NCI-H1694 treated with DMSO at 0.1 percent for 48 hours (cell line): ENCODE measurements around the gene TMEM225B.
"Not testable (repeated sequence)": the region's sequence is repeated elsewhere in the genome, so short reads cannot be mapped to it uniquely, and the experiment has no call there.

Source experiments
- DNase-seq: peaks from one replicate; lab custom pipeline; 2025; lab: John Stamatoyannopoulos, UW

The TMEM225B gene, protein sequence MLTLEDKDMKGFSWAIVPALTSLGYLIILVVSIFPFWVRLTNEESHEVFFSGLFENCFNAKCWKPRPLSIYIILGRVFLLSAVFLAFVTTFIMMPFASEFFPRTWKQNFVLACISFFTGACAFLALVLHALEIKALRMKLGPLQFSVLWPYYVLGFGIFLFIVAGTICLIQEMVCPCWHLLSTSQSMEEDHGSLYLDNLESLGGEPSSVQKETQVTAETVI

DNA sequence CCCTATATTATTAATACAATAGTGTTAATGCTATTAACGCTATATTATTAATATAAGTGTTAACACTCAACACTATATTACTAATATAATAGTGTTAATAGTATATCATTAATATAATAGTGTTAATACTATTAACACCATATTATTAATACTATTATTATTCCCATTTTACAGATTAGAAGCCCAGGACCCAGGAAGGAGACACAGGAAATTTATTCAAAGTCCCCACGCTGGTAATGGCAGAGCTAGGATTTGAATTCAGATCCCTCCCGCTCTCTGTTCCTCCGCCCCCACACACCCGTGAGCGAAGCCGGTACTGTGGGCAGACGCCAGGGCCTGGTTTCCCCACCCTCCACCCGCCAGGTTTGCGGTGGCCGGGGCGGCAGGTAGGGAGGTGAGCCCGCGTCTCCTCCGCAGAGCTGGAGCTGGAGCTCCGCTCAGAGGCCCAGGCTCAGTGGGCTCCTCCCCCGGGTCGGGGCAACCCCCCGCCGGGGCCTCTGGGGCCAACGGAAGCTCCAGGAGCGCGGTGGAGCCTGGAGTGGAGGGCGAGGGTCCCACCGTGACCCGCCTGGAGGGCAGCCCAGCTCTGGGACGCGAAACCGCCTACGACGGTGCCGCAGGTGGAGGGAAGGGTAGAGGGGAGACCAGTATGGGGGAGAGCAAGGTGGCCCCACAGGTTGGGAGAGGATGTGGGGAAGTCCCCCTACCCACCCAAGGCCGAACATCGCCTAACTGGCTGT, at the start of gene TMEM225B:
TSS of gene TMEM225B (plus strand) at position 506 of the 740 bp plus-strand sequence. CDS start 6,122 bp downstream, outside the sequence.
- no peak for DNase-seq

DNA sequence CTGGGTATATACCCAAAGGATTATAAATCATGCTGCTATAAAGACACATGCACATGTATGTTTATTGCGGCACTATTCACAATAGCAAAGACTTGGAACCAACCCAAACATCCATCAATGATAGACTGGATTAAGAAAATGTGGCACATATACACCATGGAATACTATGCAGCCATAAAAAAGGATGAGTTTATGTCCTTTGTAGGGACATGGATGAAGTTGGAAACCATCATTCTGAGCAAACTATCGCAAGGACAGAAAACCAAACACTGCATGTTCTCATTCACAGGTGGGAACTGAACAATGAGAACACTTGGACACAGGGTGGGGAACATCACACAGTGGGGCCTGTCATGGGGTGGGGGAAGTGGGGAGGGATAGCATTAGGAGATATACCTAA, 48.5 kb upstream of the TMEM225B start:
- DNase-seq: not testable (repeated sequence)

DNA sequence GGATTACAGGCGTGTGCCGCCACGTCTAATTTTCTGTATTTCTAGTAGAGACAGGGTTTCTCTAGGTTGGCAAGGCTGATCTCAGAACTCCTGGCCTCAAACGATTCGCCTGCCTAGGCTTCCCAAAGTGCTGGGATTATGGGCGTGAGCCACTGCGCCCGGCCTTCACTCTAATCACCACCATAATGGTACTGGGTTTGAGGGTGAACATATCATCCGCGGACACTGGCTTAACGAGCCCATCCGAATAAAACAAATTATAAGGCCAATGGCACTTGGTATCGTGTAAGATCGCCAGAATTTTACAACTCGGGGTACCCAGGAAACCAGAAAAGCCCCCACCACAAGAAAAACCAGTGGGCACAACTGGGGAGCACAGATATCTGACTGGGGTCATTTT, 46.7 kb upstream of the TMEM225B start:
- no peak for DNase-seq

DNA sequence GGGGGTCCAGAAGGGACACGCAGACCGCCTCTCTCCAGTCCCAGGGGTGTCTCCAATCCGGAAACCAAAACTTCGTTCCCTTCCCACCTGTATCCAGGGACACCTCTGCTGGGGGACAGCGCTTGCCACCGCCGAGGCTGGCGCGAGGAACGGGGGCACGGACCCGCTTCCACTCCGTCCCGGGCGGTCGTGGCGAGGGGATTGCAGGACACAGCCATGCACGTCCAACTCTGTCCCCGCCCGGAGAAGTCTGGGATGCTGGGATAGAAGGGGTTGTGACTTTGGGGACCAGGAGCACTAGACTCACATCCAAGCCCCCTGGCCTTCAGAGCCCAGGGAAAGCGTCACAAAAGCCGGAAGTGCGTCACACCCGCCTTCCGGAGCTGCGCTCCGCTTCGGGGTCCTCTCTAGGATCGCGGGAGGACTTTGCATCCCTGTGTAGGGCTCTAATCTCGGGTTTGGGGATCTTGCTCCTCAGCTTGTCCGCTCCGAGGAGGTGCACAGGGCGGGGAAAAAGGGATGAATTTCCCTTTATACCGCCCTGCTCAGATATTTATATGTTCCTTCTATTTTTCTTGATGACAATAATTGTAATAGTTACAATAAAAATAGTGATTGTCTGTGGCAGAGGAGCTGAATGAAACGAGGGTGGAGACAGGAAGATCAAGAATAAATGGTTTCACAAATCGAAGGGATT, 46.2 kb upstream of the TMEM225B start, which contains the start of gene FAM200A:
TSS of gene FAM200A (minus strand) at position 348 of the 697 bp plus-strand sequence. CDS start 3,707 bp downstream, outside the sequence.
- DNase-seq: peak; percentile 89

DNA sequence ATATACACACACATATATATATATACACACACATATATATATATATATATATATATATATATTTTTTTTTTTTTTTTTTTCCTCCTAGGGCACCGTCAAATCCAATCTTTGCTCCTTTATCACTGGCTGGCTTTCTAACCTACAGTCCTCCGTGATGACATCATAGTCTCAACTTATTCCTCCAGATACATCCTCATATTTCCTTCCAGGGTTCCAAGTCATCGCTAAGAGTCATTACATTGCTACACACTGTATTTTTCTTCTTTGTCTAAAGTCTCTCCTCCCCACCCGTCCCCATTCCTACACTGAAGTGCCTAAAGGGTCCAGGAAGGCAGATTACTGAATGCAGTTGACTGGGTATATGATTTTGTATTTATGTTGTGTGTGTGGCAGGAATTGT, 45.0 kb upstream of the TMEM225B start:
- DNase-seq: no peak

DNA sequence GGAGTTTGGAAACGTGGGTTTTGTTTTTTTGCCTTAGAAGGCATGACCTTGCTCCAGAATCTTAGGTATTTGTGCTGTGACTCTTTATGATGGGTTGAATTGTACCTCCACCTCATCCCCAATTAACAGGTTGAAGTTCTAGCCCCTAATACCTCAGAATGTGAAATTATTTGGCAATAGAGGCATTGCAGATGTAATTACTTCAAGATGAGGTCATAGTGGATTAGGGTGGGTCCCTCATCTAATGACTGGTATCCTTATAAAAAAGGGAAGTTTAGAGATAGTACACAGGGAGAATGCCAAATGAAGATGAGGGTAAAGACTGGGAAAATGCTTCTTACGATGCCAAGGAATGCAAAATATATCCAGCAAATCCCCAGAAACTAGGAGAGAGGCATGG, 43.1 kb upstream of the TMEM225B start:
- DNase-seq: no peak

DNA sequence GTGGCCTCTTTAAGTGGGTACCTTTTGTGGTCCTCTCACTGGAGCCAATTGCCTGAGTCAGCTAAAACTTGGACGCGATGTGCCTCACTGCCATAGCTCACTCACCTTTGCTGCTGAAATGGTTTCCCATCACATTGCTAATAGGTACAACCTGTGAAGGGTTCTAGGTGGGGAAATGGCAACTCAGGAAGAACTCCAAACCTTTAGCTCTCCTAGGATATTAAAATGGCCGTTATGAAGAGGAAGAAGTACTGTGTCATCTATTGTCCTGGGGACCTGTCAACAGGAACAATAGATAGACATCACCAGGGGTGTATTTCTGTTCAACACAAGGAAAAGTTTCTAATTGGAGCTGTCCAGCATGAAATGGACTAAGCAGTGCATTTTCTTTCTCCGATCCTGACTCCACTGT, 40.9 kb upstream of the TMEM225B start:
- DNase-seq: no peak

DNA sequence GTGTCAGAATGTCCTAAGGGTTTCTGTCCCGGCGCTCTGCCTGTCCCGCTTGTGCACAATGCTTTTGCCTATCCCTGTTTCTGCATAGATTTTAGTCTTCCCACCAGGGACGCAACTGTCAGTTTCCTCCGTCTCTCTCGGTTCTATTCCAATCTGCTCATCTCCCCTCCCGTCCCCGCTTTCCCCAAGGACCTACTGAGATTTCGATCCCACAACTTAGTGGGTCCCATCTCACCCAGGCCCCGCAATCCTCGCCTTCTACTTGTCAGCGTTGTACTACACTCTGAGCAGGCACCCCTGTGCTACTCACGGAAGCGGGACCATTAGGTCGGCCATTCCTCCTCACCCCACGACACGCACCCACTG, 40.1 kb upstream of the TMEM225B start:
- DNase-seq: peak; percentile 28

DNA sequence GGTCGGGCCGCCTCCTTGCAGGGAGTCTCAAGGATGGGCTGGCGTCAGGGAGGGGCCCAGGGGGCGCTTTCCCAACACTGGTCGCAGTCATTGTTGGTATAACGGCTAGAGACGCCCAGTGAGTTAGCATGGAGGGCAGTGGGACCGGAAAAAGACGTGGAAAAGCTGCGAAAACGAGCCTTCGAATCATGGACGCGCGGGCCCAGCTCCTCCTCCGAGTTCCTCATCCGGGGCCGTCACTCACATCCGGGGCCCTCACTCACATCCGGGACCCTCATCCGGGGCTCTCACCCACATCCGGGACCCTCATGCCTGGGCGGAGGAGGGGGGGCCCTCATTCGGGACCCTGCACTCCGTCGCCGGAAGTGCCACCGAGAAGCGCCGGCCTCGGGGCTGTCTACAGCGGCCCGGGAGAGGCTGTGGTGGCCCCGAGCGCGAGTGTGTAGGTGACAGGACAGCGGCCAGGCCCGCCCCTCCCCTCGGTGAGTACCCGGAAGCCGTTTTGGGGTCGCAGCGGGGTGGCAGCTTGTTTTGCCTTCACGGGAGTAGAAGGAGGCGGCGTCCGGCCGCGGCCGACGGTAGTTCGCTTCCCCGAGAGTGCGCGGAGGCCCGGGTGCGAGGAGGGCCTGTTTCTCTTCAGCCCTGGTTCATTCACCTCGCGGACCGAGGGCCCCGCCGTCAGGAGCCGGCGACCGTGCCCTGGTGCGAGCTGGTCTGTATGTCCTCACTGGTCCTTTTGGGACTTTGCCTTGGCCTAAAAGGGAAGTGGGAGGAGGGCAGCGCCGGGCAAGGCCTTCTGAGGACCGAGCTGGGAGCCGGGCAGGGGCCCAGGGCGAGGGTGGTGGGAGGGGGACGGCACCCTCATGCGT, 39.5 kb upstream of the TMEM225B start, which contains the start of gene ZNF655:
TSS of gene ZNF655 (plus strand) at position 337 of the 869 bp plus-strand sequence. CDS start 1,918 bp downstream, outside the sequence.
- DNase-seq: peak; percentile 85

DNA sequence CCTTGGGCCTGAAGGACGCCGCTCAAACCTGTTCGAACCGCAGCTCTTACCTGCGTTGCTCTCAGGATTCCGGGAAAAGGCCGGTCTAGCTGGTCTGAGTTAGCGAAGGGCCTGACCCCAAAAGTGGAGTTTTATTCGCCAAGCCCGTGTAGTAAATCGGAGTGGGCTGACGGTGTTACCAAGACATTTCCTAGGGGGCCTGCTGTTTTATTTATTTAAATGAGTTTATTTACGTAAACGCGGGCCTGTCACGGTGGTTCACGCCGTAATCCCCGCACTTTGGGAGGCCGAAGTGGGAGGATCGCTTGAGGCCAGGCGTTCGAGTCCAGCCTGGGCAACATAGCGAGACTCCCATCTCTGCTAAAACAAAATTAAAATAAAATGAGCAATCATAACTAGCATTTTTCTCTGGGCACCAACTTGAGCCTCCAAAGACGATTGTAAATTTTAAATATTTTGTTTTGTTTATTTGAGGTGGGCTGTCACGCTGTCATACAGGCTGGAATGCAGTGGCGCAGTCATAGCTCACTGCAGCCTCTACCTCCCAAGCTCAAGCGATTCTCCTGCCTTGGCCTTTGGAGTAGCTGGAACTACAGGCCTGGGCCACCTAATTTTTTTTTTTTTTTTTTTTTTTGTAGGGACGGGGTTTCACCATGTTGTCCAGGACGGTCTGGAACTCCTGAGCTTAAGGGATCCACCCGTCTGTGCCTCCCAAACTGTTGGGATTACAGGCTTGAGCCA, 38.7 kb upstream of the TMEM225B start:
- no peak for DNase-seq

DNA sequence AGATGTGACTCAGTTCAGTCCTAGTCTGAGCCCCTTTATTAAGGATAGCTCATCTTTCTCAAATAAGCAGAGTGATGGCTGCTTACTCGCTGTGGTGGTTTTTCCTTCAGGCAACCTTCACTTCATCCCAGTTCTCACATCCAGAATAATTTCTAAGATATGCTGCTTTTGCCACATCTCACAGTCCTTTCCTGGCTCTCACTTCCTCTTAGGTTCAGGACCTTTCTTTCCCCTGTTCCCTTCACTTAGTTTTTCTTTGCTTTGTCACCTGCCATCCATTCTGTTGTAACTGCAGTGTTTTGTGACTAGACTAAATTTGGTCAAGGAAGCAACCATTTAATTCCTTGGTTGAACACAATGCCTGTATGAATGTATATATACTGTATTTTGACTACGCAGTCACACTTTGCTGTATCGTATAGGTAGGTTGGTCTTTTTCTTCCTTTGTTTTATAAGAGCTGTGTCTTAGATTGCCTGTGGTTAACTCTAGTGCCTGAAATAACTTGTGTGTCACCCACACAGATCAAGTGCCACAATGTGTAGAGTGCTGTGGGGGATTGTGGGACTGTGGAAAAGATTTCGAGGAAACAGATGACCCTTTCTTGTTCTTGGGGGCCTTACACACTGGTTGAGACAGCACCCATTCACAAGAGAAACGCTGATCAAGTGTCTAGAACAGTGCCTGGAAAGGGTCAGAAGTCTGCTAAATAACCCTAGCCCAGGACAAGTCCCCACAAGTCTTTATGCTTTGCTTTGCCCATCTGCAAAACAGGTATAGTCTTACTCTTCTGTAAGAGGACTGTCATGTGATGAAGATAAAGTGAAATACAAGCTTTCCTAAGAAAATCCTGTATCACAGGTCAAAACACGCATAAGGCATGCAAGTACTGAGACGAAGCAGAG, 37.0 kb upstream of the TMEM225B start:
- no peak for DNase-seq

DNA sequence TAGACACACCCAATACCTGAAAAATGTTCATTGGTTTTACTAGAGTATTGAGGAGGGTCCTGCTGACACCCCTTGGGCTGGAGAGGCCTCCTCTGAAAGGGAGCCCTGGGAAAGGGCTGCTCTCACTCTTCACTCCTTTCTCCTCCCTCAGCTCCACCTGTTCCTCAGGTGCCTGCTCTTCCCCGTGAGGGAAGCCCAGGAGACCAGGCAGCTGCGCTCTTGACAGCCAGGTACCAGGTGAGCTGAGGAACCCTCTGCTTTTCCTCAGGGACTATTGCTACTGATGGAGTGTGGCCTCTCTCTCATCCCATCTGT, 36.4 kb upstream of the TMEM225B start:
- no peak for DNase-seq

DNA sequence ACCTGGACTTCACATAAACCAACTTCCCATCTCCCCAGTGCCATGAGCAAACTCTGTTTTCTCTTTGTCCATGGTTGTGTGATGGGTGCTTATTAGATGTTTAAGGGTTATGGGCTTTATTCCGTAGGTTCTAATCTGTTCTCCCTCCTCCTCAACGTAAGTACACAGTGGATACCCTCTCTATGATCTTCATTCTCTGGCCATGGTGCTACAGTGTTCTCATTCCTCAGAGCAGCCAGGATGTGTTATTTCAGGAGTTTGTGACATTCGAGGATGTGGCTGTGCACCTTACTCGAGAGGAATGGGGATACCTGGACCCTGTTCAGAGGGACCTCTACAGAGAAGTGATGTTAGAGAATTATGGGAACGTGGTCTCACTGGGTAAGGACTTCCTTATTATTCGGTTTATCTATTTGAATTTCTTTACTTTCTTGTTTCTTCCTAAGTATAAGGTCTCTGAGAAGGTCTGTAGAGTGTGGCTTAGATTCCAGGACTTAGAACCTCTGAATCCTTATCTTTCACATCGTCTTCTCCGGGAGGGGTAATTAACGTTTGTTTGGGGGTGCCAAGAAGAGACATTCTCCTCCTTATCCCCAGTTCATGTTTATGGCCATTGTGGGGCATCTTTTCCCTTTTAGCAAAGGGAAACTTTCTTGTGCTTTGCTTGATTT, 35.8 kb upstream of the TMEM225B start:
- DNase-seq: no peak

DNA sequence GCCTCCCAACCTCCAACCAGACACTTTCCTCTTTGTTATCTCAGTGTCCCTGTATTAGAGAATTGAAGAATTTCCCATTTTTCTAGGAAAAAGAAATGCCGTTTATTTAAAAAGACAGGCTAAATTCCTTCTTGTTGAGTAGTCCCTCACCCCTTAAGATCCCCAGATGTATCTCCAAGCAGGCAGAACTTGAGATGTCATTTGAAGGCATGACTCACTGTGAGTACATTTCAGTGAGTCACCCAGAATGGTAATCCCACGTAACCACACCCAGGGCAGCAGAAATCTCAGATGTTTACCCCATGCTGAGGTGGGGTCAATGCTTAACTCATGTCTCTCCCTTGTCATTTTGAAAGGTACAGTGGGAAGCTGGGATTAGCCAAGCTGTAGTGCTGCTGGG, 35.2 kb upstream of the TMEM225B start:
- no peak for DNase-seq

DNA sequence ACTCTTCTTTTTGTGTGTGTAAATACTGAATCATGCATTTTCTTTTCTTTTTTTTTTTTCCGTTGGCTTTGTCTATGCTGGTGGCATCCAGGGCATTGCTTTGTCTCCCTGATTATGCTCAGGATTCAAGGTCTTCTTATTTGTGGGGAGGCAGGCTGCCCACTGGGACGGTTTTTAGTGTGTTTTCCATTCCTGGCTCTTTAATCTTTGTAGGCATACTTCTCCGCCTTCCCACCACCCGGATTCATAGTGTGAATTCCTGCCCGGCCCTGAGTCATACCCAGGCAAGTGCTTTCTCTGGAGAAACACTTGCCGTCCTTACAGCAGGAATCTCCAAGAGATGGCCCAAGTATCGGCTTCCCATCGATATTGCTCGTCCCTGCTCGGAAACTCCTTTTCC, 34.4 kb upstream of the TMEM225B start:
- DNase-seq: no peak

DNA sequence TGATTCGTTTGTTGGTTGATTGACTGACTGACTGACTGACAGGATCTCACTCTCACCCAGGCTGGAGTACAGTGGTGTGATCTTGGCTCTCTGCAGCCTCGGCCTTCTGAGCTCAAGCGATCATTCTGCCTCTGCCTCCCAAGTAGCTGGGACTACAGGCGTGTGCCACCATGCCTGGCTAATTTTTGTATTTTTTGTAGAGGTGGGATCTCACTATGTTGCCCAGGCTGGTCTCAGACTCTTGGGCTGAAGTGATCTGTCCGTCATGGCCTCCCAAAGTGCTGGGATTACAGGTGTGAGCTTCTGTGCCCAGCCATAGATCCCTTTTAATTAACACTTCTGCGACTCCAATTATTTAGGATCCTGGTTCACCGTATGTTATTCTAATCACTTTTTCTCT, 29.3 kb upstream of the TMEM225B start:
- DNase-seq: not testable (repeated sequence)

DNA sequence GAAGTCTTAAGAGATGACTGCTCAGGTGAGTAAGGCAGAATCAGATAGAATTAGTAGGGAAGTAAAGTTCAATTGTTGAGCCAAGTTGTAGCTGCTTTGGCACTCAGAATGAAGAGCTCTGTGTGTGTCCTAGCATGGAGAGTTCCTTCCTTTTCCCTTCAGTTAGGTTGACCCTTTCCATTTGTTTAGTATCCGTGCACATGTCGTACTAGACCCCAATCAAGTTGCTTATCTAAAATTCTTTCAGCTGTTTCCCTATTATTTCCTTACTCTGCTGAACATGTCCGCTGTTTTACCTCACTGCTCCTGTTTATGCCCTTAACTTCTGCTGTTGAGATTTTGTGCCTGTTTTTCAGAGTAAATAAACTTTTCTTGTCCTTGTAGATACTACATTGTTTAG, 26.3 kb upstream of the TMEM225B start:
- no peak for DNase-seq

DNA sequence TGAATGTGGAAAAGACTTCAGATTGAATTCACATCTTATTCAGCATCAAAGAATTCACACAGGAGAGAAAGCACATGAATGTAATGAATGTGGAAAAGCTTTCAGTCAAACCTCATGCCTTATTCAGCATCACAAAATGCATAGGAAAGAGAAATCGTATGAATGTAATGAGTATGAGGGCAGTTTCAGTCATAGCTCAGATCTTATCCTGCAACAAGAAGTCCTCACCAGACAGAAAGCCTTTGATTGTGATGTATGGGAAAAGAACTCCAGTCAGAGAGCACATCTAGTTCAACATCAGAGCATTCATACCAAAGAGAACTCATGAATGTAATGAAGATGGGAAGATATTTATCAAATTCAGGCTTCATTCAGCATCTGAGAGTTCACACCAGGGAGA, 24.8 kb upstream of the TMEM225B start:
- DNase-seq: no peak

DNA sequence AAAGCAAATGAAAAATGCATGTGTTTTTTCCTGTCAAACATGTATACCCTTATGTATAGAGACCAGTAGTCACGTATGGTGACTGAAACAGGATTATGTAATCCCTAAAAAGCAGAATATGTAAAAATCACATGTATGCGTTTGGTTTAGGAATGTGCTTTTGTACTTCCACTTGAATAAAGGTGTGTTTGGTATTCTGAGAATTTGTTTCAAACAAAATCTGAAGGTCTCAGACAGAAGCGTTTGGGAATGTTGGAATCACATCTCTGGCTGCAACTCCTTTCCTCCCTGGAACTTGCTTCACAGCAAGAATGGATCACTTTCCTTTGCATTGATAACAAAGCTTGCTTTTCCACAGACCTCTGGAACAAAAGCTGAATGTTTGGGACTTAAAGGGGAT, 21.8 kb upstream of the TMEM225B start:
- DNase-seq: no peak
